ENCODE data around the gene KMT2B.
A peak's percentile ranks its signal among the peaks of the same experiment; 100 is the strongest.

KMT2B gene

DNA sequence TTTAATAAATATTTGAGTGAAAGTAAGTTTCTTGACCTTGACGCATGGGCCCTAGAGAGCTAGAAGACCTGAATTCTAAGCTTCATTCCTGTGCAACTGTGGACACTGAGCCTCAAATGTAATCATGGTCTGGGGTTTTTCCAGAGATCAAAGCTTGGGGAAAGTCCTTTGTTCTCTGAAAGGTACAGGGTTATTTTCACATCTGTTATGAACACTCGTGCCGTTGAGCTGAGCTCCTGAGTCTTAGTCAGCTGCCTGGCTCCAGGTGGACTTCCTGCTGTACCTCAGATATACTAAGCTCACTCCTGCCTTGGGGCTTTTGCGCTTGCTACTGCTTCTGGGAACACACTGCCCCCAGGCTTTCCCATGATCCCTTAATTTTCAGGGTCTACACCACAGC lies 21.0 kb upstream of the KMT2B start:
- Histone ChIP-seq H3K9ac (ENCODE audit: low read depth, low read length, poor library complexity, severe bottlenecking) (no peak overlapping the region), H3K9me3 (ENCODE audit: insufficient read depth, low read depth, low read length) (no peaks in the 10 kb centered on the region), H3F3A (ENCODE audit: low read depth) (no peaks in the 10 kb centered on the region), H3K4me2 (ENCODE audit: low read depth, low read length, poor library complexity, severe bottlenecking) (no peak overlapping the region), H3K9me2 (replicated peaks; ENCODE audit: low read depth, low read length) (no peaks in the 10 kb centered on the region), H3K36me3 (ENCODE audit: insufficient read depth, low read length) (no peaks in the 10 kb centered on the region), H3K4me1 (ENCODE audit: insufficient read depth, low read length, poor library complexity, severe bottlenecking) (no peaks in the 10 kb centered on the region), H2AFZ (ENCODE audit: low read length) (no peak overlapping the region), H3K4me3 (ENCODE audit: low read length, poor library complexity, severe bottlenecking) (no peak overlapping the region), H3K79me2 (ENCODE audit: insufficient read depth, low read length) (no peaks in the 10 kb centered on the region), H3K27me3 (ENCODE audit: insufficient read depth, low read length, poor library complexity, severe bottlenecking) (no peaks in the 10 kb centered on the region), H4K20me1 (ENCODE audit: insufficient read depth, low read length, poor library complexity, severe bottlenecking) (no peaks in the 10 kb centered on the region)
- TF ChIP-seq, protein P1, sequence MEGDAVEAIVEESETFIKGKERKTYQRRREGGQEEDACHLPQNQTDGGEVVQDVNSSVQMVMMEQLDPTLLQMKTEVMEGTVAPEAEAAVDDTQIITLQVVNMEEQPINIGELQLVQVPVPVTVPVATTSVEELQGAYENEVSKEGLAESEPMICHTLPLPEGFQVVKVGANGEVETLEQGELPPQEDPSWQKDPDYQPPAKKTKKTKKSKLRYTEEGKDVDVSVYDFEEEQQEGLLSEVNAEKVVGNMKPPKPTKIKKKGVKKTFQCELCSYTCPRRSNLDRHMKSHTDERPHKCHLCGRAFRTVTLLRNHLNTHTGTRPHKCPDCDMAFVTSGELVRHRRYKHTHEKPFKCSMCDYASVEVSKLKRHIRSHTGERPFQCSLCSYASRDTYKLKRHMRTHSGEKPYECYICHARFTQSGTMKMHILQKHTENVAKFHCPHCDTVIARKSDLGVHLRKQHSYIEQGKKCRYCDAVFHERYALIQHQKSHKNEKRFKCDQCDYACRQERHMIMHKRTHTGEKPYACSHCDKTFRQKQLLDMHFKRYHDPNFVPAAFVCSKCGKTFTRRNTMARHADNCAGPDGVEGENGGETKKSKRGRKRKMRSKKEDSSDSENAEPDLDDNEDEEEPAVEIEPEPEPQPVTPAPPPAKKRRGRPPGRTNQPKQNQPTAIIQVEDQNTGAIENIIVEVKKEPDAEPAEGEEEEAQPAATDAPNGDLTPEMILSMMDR (conservative IDR thresholded peaks at IDR 0.05; ENCODE audit: low read length), result no peak
- TF ChIP-seq EZH2phosphoT487 (IDR thresholded peaks at IDR 0.05; ENCODE audit: borderline replicate concordance), result no peak

DNA sequence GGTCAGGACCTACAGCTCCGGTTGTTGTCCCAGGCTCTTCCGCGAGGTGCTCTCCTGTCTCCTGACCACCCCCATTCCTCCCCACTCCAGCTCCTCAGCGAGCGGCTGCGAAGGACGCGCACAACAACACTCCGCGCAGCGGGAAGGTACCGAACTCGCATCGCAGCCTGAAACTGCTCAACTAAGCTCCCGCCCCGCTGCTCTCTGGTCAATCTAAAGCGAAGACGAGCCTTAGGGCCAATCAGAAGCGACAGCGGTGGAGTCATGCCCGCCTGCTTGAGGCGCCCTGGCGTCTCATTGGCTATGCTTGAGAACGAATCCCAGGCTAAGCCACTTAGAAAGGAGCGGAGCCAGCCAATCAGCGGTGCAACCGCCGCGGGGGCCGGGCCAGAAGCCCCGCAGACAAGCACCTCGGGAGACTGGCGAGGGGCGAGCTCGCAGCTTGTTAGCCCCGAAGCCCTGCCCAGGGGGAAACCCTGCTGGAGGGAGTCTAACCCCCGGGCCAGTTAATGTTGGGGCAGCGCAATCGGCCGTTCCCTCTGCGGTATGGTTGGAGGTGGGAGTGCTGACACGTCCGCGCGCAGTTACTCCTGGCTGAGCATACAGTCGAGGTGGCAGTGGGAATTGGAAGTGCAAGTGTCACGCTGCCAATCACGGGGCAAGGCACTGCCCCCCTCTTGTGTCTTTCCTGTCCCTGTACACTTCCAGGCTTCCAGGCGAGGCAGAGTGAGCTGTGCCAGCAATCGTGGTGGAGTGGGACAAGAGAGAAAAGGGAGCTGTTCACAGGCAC lies 15.4 kb upstream of the KMT2B start:
- H3K27me3 ChIP-seq (ENCODE audit: insufficient read depth, low read length, poor library complexity, severe bottlenecking), result no peaks in the 10 kb centered on the region
- H3K4me3 ChIP-seq (ENCODE audit: low read length, poor library complexity, severe bottlenecking), result peak overlapping the region; percentile 77
- H3K4me2 ChIP-seq (ENCODE audit: low read depth, low read length, poor library complexity, severe bottlenecking), result peak overlapping the region; percentile 80
- H3K36me3 ChIP-seq (ENCODE audit: insufficient read depth, low read length), result no peaks in the 10 kb centered on the region
- H3K4me1 ChIP-seq (ENCODE audit: insufficient read depth, low read length, poor library complexity, severe bottlenecking), result peaks cover 6% of the 10 kb centered on the region
- H4K20me1 ChIP-seq (ENCODE audit: insufficient read depth, low read length, poor library complexity, severe bottlenecking), result no peaks in the 10 kb centered on the region
- no peaks in the 10 kb centered on the region for H3F3A ChIP-seq (ENCODE audit: low read depth)
- peak overlapping the region; percentile 51 for H3K9ac ChIP-seq (ENCODE audit: low read depth, low read length, poor library complexity, severe bottlenecking)
- no peaks in the 10 kb centered on the region for H3K9me2 ChIP-seq (replicated peaks; ENCODE audit: low read depth, low read length)
- H3K79me2 ChIP-seq (ENCODE audit: insufficient read depth, low read length), result no peaks in the 10 kb centered on the region
- H2AFZ ChIP-seq (ENCODE audit: low read length), result peak overlapping the region; percentile 94
- TF ChIP-seq, protein P1 (conservative IDR thresholded peaks at IDR 0.05; ENCODE audit: low read length), result no peak
- no peak for TF ChIP-seq EZH2phosphoT487 (IDR thresholded peaks at IDR 0.05; ENCODE audit: borderline replicate concordance)
- H3K9me3 ChIP-seq (ENCODE audit: insufficient read depth, low read depth, low read length), result no peaks in the 10 kb centered on the region

DNA sequence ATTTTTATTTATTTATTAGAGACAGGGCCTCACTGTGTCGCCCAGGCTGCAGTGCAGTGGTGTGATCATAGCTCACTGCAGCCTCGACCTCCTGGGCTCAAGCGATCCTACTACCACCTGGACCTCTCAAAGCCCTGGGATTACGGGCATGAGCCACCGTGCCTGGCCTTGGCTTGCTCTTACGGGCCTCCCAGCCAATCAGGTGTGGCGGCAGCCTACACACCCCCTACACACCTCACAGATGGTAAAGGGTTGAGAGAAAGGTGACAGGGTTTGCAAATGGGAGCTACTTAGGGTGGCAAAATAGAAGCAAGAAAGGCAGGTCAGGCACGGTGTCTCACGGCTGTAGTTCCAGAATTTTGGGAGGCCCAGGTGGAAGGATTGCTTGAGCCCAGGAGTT lies 14.5 kb upstream of the KMT2B start:
- Histone ChIP-seq H3K4me3 (ENCODE audit: low read length, poor library complexity, severe bottlenecking) (no peak overlapping the region), H3K4me2 (ENCODE audit: low read depth, low read length, poor library complexity, severe bottlenecking) (peak overlapping the region; percentile 80)
- TF ChIP-seq, protein P1 (conservative IDR thresholded peaks at IDR 0.05; ENCODE audit: low read length), result no peak
- no peak for TF ChIP-seq EZH2phosphoT487 (IDR thresholded peaks at IDR 0.05; ENCODE audit: borderline replicate concordance)

More for the DNA sequence above, 14.5 kb upstream of the KMT2B start:
- Histone ChIP-seq H3K4me1 (ENCODE audit: insufficient read depth, low read length, poor library complexity, severe bottlenecking) (peaks cover 6% of the 10 kb centered on the region), H3K36me3 (ENCODE audit: insufficient read depth, low read length) (no peaks in the 10 kb centered on the region), H3K79me2 (ENCODE audit: insufficient read depth, low read length) (no peaks in the 10 kb centered on the region), H3K9me2 (replicated peaks; ENCODE audit: low read depth, low read length) (no peaks in the 10 kb centered on the region), H3K27me3 (ENCODE audit: insufficient read depth, low read length, poor library complexity, severe bottlenecking) (no peaks in the 10 kb centered on the region), H3K9ac (ENCODE audit: low read depth, low read length, poor library complexity, severe bottlenecking) (no peak overlapping the region), H2AFZ (ENCODE audit: low read length) (no peak overlapping the region), H3F3A (ENCODE audit: low read depth) (no peaks in the 10 kb centered on the region), H4K20me1 (ENCODE audit: insufficient read depth, low read length, poor library complexity, severe bottlenecking) (no peaks in the 10 kb centered on the region), H3K9me3 (ENCODE audit: insufficient read depth, low read depth, low read length) (no peaks in the 10 kb centered on the region)

Measured in Loucy (cell line).